NCI-H146 treated with DMSO at 0.1 percent for 48 hours (cell line): ENCODE data around the gene ZBTB18.

ENCODE experiments used
- DNase-seq: peaks from one replicate; lab custom pipeline; 2025; ENCODE audit not compliant: unreplicated experiment; lab: John Stamatoyannopoulos, UW

ZBTB18 gene

GRCh38 chr1:244060686-244061085 lies 9.6 kb downstream of the ZBTB18 start:
- DNase-seq = no peak

GRCh38 chr1:244062156-244062725 lies 11.2 kb downstream of the ZBTB18 start:
- DNase-seq = no peak

GRCh38 chr1:244063498-244063897 lies 12.4 kb downstream of the ZBTB18 start:
- no peak for DNase-seq

GRCh38 chr1:244064621-244065020 lies 13.5 kb downstream of the ZBTB18 start:
- no peak for DNase-seq

GRCh38 chr1:244065063-244065793 lies 14.1 kb downstream of the ZBTB18 start:
- no peak for DNase-seq

GRCh38 chr1:244065960-244066388 lies 14.9 kb downstream of the ZBTB18 start:
- no peak for DNase-seq

- DNase-seq = no peak
Measured at GRCh38 chr1:244066954-244067716, 16.1 kb downstream of the ZBTB18 start.

GRCh38 chr1:244067893-244068292 lies 16.8 kb downstream of the ZBTB18 start:
- DNase-seq = no peak

GRCh38 chr1:244068567-244068966 lies 17.5 kb downstream of the ZBTB18 start:
- no peak for DNase-seq

- DNase-seq = no peak
Measured at GRCh38 chr1:244069326-244069898, 18.3 kb downstream of the ZBTB18 start.

- DNase-seq = no peak
Measured at GRCh38 chr1:244074559-244075171, 23.6 kb downstream of the ZBTB18 start.

- no peak for DNase-seq
Measured at GRCh38 chr1:244075247-244075722, 24.2 kb downstream of the ZBTB18 start.

- no peak for DNase-seq
Measured at GRCh38 chr1:244076740-244077139, 25.7 kb downstream of the ZBTB18 start.

GRCh38 chr1:244077473-244078220 lies 26.6 kb downstream of the ZBTB18 start:
- DNase-seq = no peak

GRCh38 chr1:244080343-244080929 lies 29.4 kb downstream of the ZBTB18 start:
- DNase-seq = no peak

GRCh38 chr1:244082969-244083368 lies 31.9 kb downstream of the ZBTB18 start:
- DNase-seq = no peak

GRCh38 chr1:244083383-244083943 lies 32.4 kb downstream of the ZBTB18 start:
- DNase-seq = no peak

- no peak for DNase-seq
Measured at GRCh38 chr1:244084763-244085162, 33.7 kb downstream of the ZBTB18 start.

GRCh38 chr1:244085891-244086290 lies 34.8 kb downstream of the ZBTB18 start:
- no peak for DNase-seq
